Stimulated activated CD8-positive, alpha-beta memory T cell treated with anti-CD3 and anti-CD28 coated beads, Interleukin-7, amount 100 ng/mL, for 1 hour (primary cell): ENCODE data around the gene MRPL28.
A peak's percentile ranks its signal among the peaks of the same experiment; 100 is the strongest.
"Not testable (repeated sequence)": the region's sequence is repeated elsewhere in the genome, so short reads cannot be mapped to it uniquely, and the experiment has no call there.

Experiments used
- DNase-seq, 2 donors: peaks; one replicate each; pipeline ENCODE4 v3.0.0-alpha.2; 2020; ENCODE audit warnings: low read depth in 2 of 2

Gene MRPL28

DNA sequence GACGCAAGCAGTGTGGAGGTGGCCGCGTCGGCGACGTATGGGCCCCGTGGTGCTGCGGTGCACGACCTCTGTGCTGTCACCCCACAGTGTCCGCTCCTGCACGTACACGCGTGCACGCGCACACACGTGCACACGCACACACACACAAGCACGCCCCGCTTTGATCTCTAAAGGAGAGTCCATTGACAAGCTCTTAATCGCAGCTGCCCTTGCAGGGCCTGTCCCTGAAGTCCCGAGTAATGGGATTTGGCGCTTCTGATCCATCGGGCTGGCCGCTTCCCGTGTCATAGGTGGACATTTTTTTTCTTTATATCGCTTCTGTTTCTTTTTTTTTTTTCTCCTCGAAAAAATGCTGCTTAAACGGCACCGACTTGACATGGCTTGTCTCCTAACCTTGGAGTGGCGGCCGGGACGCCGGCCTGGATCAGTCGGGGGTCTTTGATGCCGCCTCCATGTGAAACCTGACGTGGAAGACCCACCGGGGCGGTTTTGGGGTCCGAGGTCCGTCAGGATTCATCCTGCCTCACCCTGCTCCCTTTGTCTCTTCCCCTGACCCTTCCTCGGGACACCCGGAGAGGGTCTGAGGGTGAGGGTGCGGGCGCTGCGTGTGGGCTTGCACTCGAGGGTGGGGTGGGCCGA lies 9.5 kb downstream of the MRPL28 start:
- DNase-seq, result no peak

GRCh38 chr16:359871-360697 lies 10.3 kb downstream of the MRPL28 start:
- DNase-seq, result no peak

DNA sequence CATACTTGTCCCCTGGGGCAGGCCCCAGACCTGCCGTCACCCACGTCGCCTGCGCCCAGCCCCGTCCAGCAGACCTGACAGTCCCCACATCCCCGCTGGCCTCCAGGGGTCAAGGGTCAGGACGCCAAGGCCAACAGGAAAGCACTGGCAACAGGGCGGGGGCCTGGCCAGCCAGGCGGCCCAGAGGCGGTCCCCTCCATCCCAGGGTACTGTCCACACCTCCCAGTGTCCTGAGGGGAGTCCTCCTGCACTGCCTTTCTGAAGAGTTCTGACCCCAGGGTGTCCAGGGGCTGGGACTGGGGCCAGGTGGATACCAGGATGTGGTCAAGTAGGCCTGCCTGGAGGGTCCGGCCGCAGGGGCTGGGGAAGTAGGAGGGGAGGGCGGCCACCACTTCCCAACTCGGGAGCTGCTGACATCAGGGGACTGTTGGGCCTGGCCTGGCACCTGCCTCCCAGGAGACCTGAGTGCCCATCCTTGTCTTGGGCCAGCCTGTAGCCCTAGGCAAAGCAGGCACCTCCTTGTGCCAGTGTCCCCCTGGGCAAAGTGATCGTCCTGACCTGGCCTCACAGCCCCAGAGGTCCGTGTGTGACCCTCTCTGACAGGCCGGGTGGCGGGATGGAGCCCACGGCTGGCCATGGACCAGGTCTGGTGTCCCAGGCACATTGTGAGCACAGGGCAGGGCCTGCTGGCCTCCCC lies 11.1 kb downstream of the MRPL28 start:
- DNase-seq, result no peak

DNA sequence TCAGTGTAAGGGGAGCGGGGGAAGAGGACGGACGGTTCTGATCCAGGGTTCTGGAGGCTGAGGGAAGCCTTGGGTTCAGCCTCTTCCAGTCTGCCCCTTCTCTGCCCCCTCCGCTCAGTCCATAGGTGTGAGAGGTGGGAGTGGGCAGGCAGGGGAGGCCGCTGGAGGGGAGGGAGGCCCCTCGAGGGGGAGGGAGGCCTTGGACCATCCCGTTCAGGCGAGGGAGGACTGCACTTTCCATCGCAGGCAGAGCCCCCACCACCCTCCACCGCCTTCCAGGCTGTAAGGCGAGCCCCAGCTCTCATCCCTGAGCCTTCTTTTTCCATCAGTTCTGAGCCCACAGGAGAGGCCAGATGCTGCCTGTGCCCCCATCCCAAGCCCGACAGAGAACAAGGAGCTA lies 13.6 kb downstream of the MRPL28 start:
- no peak for DNase-seq

GRCh38 chr16:354971-355461 lies 15.3 kb downstream of the MRPL28 start:
- DNase-seq, result peak in 1 of 2 donors; percentile 34

DNA sequence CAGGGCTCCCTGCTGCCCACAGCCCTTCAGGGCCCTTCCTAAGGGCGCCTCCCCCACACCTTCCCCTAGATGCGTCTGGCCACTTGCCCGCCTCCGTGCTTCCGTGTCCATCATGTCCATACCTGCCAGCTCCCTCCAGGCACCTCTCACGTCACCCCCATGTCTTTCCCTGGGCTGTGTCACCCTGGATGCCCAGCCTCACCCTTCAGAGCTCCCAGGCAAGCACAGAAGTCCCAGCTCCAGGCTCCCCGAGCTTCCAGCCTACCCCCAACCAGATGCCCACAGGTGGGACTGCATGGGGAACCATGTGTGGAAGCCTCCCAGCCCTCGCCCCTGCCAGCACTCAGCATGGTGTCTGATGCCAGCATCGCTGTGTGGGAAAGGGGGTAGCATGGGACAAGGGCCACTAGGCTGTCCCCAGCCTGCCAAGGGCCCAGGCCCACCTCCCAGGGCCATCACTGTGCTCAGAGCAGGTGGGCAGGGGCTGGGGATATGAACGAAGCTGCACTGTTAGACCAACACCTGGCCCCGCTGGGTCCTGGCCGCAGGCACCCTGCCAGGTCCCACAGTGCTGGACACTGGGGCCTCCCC lies 16.0 kb downstream of the MRPL28 start:
- DNase-seq, result no peak

- no peak for DNase-seq
These were observed 16.7 kb downstream of the MRPL28 start for GRCh38 chr16:353404-354290.

DNA sequence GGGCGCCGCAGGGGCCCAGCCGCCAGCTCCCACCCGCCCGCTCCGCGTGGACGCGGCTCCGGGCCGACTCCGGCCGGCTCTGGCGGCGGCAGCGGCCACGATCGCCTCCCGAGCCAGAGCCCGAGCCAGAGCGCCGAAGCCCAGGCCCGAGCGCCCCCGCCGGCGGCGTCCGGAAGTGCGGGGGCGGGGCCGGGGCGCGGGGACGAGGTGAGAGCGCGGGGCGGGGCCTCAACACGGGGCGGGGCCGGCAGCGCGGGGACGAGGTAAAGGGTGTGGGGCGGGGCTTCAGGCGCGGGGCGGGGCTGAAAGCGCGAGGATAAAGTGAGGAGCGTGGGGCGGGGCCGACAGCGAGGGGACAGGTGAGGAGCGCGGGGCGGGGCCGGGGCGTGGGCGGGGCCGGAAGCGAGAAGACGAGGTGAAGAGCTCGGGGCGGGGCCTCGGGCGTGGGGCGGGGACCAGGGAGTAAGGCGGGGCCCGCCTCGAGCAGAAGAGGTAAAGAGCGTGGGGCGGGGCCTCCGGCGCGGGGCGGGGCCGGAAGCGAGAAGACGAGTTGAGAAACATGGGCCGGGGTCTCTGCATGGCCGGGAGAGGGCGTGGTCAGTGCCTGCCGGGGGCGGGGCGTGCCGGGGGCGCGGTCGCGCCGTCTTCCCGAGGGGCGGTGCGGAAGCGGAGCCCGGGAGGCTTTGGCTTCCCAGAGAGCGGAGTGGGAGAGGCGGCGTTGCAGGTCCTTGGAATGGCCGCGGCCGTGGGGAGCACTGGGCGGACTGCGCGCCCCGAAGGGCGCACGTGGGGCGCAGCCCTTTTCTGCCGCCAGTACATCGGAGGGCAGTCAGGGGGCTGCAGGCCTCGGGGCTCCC lies 17.6 kb downstream of the MRPL28 start, which contains the start of gene AXIN1:
AXIN1 (minus strand) TSS at position 177 of the 857 bp plus-strand sequence. CDS start 5,698 bp downstream, outside the sequence.
- DNase-seq, result peak; percentile 100

- no peak for DNase-seq
These were observed 18.4 kb downstream of the MRPL28 start for GRCh38 chr16:351804-352520.

DNA sequence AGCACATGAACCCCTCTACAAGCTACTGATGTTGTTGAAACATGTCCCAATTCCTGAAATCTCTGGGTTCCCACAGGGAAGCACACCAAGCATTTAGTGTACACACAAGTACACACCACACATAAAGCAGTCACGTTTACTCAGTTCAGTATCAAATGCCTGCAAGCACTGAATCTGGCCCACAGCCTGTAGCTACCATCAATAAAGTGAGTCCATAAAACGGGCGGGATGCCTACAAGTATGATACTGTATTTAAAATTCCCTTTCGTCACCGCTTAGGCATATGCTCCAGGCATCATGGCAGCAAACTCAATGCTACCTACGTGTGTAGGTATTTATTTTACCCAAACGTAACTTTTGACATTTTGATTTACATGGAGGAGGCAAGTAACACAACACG lies 20.1 kb downstream of the MRPL28 start:
- no peak for DNase-seq

DNA sequence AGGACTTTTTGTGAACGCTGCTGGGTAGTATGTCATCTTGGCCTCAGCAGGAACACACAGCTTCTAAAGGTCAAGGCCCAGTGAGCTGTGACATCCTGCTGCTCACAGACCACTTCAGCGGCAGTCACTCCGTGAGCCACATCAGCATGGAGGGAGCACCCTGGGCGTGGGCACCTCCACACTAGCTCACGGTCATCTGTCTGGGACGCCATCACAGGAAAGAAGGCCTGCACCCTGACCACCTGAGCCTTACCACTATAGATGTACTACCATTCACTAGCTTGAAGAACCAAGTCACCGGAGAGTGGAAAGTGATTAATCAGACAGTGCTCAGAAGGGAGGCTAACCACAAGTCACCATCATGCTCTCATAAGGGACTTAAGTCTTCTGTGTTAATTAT lies 21.1 kb downstream of the MRPL28 start:
- no peak for DNase-seq

- DNase-seq, result not testable (repeated sequence)
These were observed 21.8 kb downstream of the MRPL28 start for GRCh38 chr16:348495-348894.

DNA sequence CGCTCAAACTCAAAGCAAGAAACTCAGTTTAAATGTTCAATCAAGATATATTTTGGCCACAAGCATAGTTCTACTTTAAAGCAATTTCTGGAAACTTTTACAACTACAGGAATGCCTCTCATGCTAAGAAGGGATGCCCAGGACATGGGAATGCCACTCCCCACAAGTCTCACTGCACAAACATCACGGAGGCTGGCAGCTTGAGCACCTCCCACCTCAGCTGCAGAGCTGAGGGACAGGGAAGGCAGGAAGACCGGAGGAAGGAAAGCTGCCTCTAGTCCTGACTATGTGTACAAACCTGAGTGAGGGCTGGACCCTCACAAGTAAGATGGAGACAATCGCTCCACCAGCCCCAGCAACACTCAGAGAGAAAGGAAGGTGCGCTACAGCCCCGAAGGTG lies 23.1 kb downstream of the MRPL28 start:
- DNase-seq, result no peak

DNA sequence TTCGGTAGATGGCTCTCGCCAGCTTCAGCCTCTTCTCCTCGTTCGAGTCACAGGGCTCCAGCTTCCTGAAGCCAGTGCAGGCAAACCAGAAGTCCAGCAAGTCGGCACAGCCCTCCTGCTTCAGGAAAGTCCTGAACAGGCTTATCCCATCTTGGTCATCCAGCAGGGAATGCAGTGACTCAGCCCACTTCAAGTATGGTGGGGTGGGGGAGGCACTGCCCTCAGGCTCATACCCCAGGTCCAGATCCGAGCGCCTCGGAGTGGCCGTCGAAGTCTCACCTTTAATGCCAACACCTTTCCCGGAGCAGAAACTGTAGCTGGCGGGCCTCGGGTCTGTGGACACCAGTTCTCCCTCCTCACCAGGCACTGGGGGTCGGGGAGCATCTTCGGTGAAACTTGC lies 23.8 kb downstream of the MRPL28 start:
- no peak for DNase-seq

DNA sequence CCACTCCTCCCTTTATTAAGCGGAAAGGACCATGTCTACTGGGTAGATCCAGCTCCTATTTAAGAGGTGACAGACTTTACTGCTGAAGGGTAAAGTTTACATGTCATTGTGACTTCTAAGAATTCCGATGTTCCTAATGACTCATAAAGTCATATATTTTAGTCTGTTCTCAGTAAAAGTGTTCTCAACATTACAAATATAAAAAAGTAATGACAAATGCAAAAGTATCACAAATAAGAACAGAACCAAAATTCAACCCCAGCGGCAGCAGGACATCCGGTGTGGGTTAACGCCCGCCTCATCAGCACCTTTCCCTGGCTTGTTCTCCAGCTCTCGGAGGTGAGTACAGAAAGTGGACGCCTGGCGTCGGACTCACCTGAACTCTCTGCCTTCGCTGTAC lies 24.6 kb downstream of the MRPL28 start:
- no peak for DNase-seq

GRCh38 chr16:342455-343213 lies 27.7 kb downstream of the MRPL28 start:
- no peak for DNase-seq

- not testable (repeated sequence) for DNase-seq
These were observed 28.4 kb downstream of the MRPL28 start for GRCh38 chr16:341974-342336.

DNA sequence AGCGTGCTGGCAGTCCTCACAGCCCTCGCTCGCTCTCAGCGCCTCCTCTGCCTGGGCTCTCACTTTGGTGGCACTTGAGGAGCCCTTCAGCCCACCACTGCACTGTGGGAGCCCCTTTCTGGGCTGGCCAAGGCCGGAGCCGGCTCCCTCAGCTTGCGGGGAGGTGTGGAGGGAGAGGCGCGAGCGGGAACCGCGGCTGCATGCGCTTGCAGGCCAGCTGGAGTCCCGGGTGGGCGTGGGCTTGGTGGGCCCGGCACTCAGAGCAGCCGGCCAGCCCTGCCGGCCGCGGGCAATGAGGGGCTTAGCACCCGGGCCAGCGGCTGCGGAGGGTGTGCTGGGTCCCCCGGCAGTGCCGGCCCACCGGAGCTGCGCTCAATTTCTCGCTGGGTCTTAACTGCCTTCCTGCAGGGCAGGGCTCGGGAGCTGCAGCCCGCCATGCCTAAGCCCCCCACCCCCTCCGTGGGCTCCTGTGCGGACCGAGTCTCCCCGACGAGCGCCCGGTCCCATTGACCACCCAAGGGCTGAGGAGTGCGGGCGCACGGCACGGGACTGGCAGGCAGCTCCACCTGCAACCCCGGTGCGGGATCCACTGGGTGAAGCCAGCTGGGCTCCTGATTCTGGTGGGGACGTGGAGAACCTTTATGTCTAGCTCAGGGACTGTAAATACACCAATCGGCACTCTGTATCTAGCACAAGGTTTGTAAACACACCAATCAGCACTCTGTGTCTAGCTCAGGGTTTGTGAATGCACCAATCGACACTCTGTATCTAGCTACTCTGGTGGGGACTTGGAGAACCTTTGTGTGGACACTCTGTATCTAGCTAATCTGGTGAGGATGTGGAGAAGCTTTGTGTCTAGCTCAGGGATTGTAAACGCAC lies 29.0 kb downstream of the MRPL28 start:
- DNase-seq, result not testable (repeated sequence)
